Daoy (cell line): ENCODE results near the gene SDCBP2. TPM values are rescaled to one million over a fixed set of nuclear protein-coding genes. Genes with fewer than 3 reads are reported as not detected.
A peak's percentile ranks its signal among the peaks of the same experiment; 100 is the strongest.

Experiments
- DNase-seq: peaks from one replicate; pipeline ENCODE4 v3.0.0-alpha.2; 2015; ENCODE audit warnings: low read depth
- total RNA-seq: library from RNA; depleted of rRNA; stranded (reverse); fragments of >200 nt; shearing (Covaris generic); gene quantifications from 2 replicates; pipeline ENCODE4 v1.2.3, GENCODE V29; 2014

Gene SDCBP2
- total RNA-seq, 1 experiment from 2014 or later, result 3.7 TPM

DNA sequence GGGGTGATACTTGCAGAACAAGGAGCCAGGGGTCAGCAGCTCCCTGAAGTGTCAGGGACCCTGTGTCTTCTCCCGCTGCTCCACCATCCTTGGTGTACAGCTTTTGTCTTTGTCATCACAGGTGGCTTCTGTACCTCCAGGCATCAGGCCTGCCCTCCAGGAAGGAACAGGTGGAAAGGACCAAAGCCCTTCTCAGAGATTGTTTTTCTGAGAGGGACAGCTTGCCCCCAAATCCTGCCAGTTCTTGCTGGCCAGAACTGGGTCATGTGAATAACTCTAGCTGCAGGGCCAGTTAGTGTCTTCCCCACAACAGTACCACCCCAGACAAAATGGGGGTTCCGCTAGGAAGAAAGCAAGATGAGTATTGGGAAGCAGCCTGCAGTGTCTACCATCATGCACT lies 31.5 kb downstream of the SDCBP2 start:
- DNase-seq, result no peak

DNA sequence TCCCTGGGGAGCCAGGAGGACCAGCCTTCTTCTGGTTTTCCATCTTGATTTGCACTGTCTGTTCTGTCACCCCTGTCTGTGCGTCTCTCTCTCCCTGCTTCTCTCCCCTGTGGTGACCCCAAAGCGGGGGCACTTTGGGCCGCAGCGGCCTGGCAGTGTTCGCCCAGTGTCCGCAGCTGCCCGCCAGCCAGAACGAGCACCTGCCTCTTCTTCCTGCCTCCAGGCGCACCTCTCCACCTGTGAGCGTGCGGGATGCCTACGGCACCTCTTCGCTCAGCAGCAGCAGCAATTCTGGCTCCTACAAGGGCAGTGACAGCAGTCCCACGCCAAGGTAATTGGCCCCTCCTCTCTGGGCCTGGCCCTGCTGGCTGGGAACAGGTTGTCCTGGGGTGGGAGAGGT lies 32.0 kb downstream of the SDCBP2 start:
- DNase-seq, result no peak

DNA sequence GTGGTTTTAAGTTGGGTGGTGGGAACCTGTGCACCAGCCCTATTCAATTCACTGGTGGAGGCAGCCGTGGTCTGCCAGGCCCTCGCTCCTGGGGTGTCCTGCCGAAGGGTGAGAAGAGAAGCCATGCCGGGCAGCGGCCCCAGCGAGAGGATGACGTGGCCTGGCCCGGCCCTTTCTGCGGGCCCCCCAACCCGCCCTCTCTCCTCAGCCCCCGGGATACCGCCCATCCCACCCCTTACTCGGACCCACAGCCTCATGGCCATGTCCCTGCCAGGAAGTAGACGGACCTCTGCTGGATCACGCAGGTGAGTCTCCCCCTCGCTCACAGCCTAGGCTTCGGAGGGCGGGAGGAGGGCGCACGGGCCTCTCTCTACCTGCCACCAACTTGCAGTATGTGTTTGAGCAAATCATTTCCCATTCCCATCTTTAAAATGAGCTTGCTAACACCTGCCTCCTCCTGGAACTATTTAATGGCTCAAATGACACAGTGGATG lies 32.8 kb downstream of the SDCBP2 start:
- DNase-seq, result no peak

DNA sequence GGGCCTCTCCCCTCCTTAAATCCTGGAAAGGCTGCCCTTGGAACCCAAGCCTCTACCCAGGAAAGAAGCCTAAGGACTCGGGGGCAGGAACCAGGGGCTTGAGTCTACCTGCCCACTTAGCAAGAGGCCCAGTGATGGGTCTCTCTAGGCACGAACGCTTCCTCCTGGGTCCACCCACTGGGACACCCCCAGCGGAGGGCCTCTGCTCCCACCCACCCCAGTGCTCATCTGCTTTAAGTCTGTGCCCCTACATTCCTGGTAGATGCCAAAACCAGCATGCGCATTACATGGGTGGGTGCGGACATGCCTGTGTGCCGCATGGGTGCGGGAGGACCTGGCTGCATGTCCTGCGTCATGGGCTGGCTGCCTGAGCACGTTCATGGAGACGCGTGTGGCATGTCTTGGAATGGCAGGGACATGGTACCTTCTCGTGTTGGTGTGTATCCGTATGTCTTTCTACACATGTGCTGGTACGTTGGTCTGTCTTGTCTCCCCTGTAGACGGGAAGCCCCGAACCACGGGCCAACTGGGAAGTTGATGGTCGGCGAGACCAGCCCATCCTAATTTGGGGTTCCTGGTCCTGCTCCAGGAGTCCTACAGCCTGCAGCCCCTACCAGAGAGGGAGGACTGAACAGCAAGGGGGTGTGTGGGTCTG lies 33.5 kb downstream of the SDCBP2 start:
- DNase-seq, result no peak

DNA sequence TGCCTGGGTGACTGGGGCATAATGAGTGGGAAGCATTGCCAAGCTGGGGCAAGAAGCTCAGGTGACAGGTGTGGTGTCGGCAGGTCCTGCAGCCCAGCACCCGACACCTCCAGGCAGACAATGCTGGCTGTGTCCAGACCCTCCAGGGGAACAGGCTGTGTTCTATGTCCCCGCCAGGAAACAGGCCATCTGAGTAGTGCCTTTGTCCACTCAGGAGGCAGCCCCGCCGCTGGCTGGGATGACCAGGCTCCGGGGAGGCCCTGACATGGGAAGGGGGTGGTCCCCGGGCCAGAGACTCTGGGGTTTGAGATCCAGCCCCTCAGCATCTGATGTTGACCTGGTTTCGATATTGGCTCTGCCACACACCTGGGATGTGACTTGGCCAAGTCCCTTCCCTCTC lies 34.4 kb downstream of the SDCBP2 start:
- DNase-seq, result no peak

DNA sequence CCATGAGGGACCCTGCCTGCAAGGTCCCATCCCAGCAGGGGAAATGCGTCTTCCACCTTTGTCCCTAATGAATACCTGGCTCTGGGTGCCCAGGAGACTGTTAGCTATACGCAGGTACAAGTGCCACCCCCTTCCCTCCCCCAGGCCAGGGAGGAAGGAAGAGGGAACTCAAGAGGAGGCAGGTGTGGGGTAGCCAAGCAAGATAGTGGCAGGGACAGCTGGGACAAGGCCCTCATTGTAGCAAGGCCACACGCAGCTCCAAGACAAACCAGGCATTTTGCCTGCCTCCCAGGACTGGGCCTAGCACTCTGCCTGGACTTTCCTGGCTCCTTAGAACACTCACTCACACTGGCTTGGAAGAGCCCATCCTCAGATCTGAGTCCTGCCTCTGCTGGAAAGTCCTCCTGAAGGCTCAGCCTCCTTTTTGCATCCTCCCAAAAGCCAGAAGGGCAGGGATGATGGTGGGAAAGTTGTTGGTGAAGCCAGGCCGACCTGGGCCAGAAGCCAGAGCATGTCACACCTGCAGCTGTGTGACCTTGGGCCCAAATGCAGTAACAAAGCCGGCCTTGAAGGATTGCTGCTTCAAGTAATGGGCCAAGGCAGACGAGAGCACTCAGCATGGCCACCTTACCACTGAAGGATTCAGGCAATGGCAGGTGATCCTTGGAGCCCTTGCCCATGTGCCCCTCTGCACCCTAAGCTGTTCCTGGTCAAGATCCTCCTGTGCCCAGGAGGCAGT lies 35.1 kb downstream of the SDCBP2 start:
- DNase-seq, result no peak

DNA sequence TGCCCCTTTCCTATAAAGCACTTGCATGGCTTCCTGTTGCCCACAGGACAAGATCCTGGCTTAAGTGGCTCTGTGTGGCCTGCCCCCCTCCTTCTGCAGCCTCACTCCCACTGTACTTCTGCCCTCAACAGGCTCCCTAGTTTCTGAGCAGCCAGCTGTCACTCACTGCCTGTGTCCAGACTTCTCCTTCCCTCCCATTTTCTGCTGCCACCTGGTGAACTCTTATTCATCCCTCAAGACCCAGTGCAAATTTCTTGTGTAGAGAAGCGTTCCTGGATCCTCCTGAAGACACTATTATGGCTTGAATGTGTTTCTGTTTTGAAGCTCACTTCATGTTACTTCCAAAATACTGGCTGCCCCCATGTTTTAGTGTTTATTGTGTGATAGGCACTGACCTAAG lies 36.3 kb downstream of the SDCBP2 start:
- DNase-seq, result no peak

DNA sequence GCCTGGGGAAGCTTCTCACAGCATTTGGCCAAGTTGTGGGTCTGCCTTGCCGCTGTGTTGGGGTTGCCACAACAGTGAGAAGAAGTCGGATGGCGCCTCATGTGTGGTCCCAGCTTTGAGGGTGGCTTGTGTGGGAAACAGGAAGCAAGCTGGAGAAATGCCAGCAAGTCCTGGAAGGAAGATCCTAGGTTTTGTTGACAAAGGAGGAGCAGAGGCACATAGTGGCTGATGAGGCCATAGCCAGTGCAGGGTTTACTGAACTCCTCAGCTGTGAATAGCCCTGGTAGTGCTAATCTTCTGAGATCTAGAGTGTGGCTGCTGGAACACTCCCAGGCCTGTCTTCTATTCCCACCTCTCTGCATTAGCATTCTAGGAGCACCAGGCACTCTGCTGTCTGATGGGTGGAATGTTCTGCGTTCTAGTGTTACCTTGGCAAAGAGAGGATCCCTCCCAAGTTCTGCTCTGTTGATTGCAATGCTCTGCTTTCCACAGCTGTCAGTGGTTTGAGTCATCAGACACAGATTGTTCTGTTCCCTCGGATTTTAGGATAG lies 37.7 kb downstream of the SDCBP2 start:
- peak; percentile 49 for DNase-seq

DNA sequence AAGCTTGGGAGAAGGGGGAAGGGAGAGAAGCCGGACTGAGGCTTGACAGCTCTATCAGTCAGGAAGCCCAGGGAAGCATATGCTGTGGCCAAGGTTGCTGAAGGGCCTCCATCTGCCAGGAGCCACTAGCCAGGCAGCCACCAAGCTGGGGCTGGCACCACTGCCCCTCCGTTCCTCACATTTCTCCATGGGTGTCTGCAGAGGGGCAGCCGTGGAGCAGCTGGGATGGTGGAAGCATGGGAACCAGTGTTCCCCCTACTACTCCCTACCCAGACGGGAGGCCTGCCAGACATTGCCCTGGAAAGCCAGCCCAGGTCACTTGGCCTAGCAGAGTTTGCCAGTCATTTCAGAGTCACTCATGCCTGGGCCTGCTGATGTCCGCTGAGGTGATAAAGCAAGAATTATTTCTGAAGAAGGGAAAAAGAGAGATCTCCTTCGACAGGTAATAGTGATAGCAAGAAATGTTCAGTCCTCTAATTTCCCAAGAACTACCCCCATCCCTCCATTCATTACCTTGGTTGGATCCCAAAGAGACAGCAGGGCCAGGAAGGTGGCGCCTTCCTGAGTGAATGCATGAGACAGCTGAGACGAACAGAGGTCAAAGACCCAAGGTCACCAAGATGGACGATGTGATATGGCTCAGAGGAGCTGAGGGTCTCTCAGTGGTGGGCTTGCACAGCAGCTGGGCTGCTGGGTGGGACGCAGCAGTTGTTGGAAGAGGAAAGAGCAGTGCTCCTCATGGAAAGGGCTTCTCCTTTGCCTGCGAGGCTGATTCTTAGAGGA lies 41.0 kb downstream of the SDCBP2 start:
- no peak for DNase-seq

DNA sequence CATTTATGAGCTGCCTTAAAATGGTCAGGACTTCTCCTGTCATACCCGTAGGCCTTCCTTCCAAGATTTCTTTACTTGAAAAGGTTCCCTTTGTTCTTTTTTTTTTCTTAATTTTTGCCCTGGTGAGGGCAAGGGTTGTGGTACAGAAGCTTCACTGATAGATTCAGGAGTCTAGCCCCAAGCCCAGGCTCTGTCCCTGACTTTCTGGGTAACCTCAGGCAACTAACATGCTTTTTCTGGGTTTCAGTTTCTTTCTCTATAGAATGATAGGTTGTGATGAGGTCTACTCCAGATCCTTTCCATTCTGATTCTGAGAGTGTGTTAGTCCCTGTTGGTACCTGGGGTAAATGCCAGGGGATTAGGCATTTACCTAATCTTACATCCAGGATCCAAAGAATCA lies 41.6 kb downstream of the SDCBP2 start:
- DNase-seq, result no peak

DNA sequence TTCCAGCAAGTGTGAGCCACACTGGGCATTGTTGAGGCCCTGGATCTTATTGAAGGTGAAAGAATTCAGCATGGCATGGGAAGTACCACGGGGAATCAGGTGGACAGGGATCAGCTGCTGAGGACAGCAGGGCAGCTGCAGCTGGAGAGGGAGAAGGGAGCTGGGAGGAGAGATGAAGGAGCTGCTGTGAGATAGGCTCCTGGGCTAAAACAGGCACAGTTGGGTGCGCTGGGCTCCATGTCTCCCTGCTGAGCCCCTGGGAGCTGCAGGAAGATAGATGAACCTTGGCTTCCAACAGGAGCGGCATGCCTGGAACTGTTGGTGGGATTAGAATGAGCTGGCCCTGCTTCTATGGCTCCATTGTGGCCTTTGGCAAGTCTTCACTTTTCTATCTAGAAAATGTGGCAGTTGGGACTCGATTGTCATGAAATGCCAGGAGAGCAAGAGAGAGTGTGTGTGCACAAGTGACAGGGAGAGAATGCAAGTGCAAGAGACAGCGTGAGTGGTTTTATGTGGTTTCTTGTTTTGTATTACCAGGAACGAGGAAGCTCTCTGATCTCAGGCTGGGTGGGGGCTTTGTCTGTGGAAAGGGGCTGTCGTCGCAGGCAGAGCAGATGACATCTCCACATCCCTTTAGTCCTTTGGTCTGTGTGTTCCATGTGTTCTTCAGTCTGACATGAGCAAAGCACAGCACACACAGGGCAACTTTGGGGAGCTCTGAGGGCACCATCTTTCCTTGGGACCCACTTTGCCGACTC lies 42.5 kb downstream of the SDCBP2 start:
- DNase-seq, result no peak

DNA sequence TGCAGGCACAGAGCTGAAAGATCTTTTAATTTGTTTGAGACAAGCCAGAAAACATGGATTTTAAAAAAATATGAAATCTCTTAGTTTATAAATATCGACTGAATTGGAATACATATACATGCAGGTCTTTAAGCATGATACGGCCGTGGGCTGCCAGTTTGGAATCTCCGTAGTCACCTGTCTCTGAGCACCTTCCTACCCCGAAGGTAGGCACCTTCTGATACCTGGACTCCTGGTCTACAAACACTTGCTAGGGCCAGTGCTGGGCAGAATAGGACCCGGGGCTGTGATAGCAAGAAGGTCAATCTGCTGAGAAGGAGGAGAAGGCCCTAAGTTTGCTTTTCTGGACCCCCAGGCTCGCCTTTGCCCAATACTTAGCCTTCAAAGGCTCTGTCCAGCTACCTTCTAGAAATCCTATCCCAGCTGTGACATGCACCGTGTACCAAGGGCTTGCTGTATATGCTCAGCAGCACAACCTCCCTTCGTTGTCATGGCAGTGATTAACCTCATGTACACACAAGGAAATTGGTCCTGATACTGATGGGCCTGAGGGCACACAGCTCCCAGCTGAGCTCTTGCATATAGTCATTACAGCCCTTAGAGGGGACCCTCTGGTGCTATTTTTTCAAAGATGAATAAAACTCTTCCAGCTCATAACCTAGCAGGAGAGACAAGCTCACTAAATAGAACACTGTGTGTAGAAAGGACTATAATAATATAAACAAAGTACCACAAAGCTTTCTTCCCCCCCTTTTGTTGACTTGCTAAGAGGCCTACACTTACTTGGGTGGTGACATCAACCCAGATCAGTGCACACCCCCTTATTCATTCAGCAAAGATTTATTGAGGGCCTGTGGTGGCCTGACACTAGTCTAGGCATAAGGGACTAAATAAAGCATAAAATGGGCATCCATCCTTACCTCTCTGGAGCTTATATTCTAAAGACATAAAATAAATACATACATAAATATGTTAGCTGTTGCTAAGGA lies 45.1 kb downstream of the SDCBP2 start:
- no peak for DNase-seq

DNA sequence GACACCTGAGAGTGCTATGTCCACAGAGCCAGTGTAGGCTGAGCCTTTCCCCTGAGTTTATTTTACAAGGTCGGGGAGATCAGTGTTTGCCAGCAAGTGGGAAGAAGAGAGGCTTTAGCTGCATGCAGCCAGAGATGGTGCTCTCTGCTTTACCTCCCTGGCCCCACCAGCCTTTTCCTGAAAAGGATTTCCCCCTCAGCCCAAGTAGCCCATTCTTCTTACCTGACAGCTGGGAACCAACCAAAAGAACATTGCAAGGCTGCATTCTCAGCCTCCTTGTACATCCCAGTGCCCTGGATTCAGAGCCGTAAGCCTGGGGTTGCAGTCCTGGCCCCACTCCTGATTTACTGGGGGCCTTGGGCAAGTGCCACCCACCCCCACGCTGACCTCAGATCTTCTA lies 46.0 kb downstream of the SDCBP2 start:
- no peak for DNase-seq

DNA sequence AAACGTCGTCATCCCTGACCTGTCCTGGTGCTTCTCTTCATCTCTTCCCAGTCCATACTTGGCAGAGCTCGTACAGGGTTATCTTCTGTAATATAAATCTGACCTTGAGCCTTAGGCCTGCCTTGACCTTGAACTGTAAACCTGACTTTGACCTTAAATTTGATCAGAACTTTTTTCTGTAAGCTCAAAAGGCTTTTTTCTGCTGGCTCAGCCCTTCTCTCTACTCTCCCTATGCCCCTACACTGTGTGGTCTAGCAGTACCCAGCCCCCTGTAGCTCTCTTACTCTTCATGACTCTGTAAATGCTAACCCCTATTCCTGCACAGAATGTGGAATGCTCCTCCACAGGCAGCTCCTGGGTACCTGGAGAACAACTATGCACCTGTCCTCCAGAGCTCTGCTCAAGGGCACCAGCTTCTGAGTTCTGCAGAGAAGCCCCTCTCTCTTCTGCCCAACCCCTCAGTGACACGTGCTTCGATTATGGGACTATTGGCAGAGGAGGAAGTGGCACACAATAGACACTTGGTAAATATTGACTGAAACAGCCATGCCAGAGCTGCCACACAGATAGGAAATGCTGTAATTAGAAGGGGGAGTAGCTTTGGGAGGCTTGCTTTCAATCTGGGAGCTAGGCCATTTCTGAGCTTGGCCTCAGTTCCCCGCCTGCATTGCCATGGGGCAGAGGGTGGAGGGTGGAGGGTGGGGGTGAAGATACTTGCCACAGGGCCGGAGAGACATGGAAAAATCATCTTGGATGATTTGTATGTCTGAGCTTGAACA lies 47.5 kb downstream of the SDCBP2 start:
- DNase-seq, result no peak

DNA sequence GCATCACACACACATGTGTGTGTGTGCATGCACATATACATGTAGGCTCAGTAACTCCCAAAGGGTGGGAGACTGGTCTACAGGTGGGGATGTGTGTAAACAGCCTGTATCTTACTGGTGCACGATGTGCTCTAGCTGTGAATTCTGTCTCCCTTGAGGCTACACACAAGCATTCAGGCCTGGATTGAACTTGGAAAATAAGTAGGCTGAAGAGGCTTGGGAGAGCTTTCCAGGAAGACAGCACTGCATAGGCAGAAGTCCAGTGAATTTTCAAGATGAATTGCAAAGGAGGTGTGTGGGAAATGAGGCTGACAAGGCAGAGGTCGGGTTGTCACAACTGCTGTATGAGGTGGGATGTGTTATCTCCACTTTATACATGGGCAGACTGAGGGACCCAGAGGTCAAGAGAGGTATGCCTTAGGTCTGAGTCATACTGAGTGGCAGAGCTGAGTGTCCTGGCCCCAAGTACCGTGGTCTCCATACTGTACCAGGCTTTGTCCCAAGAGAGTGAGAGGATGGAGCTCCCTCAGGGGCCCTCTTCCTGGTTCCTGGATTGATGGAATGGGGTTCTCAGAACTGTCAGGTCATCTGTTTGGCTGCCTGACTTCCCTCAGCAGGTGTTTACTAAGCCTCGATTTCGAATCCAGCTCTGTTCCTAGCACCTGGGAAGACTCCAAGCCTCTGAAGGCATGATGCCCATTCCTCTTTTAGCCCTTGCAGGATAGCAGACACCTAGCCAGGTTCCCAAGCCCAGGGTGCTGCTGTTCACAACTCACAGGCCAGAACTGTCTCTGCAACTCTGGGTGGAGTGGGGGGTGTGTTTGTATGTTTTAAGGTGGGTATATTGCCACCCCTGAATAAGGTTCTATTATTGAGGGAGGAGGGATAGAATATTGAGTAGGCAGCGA lies 48.5 kb downstream of the SDCBP2 start:
- no peak for DNase-seq

DNA sequence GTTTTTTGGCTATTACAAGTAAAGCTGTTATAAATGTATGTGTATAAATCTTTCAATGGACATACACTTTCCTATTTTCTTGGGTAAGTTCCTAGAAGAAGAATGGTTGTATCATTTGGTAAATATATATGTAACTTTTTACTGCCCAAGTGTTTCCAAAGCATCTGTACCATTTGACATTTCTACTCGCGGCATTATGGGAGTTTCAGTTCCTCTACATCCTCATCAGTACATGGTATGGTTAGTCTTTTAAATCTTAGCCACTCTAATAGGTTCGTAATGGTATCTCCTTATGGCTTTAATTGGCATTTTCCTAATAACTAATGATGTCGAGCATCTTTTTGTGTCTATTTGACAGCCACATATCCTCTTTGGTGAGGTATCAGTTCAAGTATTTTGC lies 49.9 kb downstream of the SDCBP2 start:
- no peak for DNase-seq

DNA sequence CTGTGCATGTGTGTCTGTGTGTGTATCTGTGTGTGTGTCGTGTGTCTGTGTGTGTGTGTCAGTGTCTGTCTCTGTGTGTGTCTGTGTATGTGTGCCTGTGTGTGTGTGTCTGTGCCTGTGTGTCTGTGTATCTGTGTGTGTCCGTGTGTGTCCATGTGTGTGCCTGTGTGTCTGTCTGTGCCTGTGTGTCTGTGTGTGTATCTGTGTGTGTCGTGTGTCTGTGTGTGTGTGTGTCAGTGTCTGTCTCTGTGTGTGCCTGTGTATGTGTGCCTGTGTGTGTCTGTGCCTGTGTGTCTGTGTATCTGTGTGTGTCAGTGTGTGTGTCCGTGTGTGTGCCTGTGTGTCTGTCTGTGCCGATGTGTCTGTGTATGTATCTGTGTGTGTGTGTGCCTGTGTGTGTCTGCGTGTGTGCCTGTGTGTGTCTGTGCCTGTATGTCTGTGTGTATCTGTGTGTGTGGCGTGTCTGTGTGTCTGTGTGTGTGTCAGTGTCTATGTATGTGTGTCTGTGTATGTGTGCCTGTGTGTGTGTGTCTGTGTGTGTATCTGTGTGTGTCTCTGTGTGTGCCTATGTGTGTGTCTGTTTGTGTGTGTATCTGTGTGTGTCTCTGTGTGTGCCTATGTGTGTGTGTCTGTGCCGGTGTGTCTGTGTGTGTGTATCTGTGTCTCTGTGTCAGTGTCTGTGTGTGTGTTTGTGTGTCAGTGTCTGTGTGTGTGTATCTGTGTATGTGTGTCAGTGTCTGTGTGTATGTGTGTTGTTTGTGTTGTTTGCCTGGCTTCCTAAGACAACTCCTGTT lies 51.2 kb downstream of the SDCBP2 start:
- no peak for DNase-seq

DNA sequence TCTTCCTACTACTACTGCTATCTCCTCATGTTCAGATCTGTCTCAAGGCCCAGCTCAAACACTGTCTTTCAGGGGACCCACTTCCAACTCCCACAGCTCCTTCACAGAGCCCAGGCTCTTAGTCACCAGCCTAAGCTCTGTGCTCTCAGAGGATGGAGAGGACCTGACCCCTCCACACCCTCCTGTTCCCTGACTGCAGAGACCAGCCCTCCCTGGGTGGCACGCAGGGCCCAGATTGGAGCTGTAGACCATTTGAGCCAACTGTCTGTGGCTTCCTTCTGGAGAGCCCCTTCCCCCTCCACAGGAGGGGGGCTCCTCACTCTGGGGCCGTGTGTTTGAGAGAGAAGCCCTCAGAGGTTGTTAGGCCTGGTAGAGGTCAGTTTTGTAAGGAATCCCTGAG lies 53.0 kb downstream of the SDCBP2 start:
- DNase-seq, result no peak
